ENCODE results near the gene DNAJB8. TPM values are rescaled to one million over a fixed set of nuclear protein-coding genes. Genes with fewer than 3 reads are reported as not detected.

Gene DNAJB8
- total and polyA plus RNA-seq, 2 donors (not counting 1 experiment from before 2014, with no cell fraction given), result not detected

DNA sequence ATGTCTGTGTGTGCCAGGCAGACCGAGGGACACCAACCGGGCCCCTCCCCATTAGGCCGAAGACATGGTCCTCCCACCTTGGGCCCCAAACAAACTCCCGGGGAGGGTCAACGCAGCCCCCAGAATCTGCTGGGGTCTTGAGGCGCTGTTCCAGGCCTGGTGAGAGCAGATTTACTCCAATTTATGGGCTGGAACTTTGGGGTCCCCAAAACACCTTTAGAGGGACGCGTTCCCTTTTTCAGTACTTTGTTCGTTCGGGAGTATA is 23.9 kb upstream of the DNAJB8 start:
- peaks cover 15% of the 10 kb centered on the region for H3K79me2 ChIP-seq (ENCODE audit: control insufficient read depth, insufficient read depth, low read length)
- peak overlapping the region in 3 of 4 experiments; percentile 48 to 76 (median 54) for H3K4me3 ChIP-seq (replicated peaks in 1 of 4; ENCODE audit: control extremely low read depth in 1 of 4, insufficient read depth in 1 of 4, low read depth in 3 of 4, low read length in 4 of 4)
- peak overlapping the region; percentile 74 for H3K27ac ChIP-seq (ENCODE audit: insufficient read depth, low read length)
- H2AFZ ChIP-seq (ENCODE audit: low read length), result no peak overlapping the region
- H4K20me1 ChIP-seq (ENCODE audit: control insufficient read depth, extremely low read depth, insufficient read depth, low read length), result no peaks in the 10 kb centered on the region
- peaks cover 2% of the 10 kb centered on the region for H3K4me1 ChIP-seq (ENCODE audit: control insufficient read depth, extremely low read depth, insufficient read depth, low read length)
- TF ChIP-seq, protein P1, sequence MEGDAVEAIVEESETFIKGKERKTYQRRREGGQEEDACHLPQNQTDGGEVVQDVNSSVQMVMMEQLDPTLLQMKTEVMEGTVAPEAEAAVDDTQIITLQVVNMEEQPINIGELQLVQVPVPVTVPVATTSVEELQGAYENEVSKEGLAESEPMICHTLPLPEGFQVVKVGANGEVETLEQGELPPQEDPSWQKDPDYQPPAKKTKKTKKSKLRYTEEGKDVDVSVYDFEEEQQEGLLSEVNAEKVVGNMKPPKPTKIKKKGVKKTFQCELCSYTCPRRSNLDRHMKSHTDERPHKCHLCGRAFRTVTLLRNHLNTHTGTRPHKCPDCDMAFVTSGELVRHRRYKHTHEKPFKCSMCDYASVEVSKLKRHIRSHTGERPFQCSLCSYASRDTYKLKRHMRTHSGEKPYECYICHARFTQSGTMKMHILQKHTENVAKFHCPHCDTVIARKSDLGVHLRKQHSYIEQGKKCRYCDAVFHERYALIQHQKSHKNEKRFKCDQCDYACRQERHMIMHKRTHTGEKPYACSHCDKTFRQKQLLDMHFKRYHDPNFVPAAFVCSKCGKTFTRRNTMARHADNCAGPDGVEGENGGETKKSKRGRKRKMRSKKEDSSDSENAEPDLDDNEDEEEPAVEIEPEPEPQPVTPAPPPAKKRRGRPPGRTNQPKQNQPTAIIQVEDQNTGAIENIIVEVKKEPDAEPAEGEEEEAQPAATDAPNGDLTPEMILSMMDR (conservative IDR thresholded peaks at IDR 0.05 in 1 of 2, IDR thresholded peaks at IDR 0.05 in 1 of 2; ENCODE audit: low read depth in 1 of 2, low read length in 2 of 2), result no peak
- TF ChIP-seq EZH2 (IDR thresholded peaks at IDR 0.05; ENCODE audit: low read length, missing control alignments), result no peak
- peaks cover 61% of the 10 kb centered on the region for H3K27me3 ChIP-seq (ENCODE audit: control insufficient read depth, insufficient read depth, low read length)
- H3K9me3 ChIP-seq (ENCODE audit: control insufficient read depth, insufficient read depth, low read depth, low read length), result no peaks in the 10 kb centered on the region
- peak overlapping the region; percentile 82 for H3K4me2 ChIP-seq (ENCODE audit: extremely low read depth, insufficient read depth, low read length)
- H3K9ac ChIP-seq (ENCODE audit: insufficient read depth, low read length), result peak overlapping the region; percentile 16
- no peaks in the 10 kb centered on the region for H3K36me3 ChIP-seq (ENCODE audit: control insufficient read depth, insufficient read depth, low read length)
- DNase-seq (ENCODE audit: low read depth in 2 of 2), result no peak

DNA sequence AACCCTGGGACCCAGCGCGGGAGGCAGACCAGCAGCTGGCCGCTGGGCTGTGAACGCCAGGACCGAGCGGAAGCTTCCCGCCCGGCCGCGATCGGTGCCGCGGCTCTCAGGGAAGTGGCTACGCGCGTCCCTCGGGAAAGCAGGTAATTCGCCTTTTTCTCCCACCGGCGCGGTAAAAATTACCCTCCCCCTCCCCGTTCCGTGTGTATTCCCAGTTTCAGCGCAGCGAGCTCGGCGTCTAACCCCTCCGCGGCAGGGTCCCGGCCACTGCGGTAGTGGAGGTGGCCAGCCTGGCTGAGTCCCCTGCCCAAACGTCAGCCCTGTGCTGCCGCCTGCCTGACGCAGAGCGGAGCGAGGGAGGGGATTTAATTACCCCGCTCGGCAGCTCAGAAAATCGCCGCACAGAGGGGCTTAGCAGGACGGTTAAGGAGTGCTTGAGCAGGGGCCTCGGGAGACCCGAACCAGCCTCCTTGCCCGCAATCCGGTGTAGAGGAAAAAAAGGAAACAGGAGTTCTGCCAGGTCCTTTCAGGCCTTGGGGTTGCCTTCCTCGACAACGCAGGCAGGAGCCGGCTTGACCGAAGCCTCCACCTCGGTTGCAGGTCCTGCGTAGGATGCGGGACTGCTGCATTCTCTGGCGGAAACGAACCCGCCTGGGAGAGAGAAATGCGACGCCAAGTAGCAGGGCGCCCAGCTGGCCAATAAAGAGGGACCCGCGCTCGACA is 23.4 kb upstream of the DNAJB8 start:
- Histone ChIP-seq H3K27me3 (ENCODE audit: control insufficient read depth, insufficient read depth, low read length) (peaks cover 58% of the 10 kb centered on the region), H3K4me3 (replicated peaks in 1 of 4; ENCODE audit: control extremely low read depth in 1 of 4, insufficient read depth in 1 of 4, low read depth in 3 of 4, low read length in 4 of 4) (peak overlapping the region; percentile 28 to 76 (median 51)), H2AFZ (ENCODE audit: low read length) (peak overlapping the region; percentile 51), H3K9me3 (ENCODE audit: control insufficient read depth, insufficient read depth, low read depth, low read length) (no peaks in the 10 kb centered on the region), H3K27ac (ENCODE audit: insufficient read depth, low read length) (peak overlapping the region; percentile 74), H3K79me2 (ENCODE audit: control insufficient read depth, insufficient read depth, low read length) (peaks cover 18% of the 10 kb centered on the region), H3K4me2 (ENCODE audit: extremely low read depth, insufficient read depth, low read length) (peak overlapping the region; percentile 82), H3K4me1 (ENCODE audit: control insufficient read depth, extremely low read depth, insufficient read depth, low read length) (peaks cover 6% of the 10 kb centered on the region), H3K36me3 (ENCODE audit: control insufficient read depth, insufficient read depth, low read length) (no peaks in the 10 kb centered on the region), H4K20me1 (ENCODE audit: control insufficient read depth, extremely low read depth, insufficient read depth, low read length) (no peaks in the 10 kb centered on the region), H3K9ac (ENCODE audit: insufficient read depth, low read length) (peak overlapping the region; percentile 72)
- peak in 1 of 2 donors; percentile 56 for DNase-seq (ENCODE audit: low read depth in 2 of 2)
- peak; percentile 91 for TF ChIP-seq EZH2 (IDR thresholded peaks at IDR 0.05; ENCODE audit: low read length, missing control alignments)
- TF ChIP-seq, protein P1 (conservative IDR thresholded peaks at IDR 0.05 in 1 of 2, IDR thresholded peaks at IDR 0.05 in 1 of 2; ENCODE audit: low read depth in 1 of 2, low read length in 2 of 2), result no peak

DNA sequence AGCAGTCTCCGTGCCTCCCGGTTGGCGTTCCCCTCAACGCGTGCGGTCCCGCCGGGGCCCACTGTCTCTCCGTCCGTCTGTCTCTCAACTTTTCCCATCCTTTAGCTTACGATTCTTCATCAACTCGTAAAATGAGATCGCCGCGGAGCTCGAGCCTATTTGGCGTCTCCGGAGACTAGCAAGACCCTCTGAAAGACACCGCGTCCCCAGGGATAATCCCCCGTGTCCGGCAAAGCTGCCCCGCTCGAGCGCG is 22.9 kb upstream of the DNAJB8 start:
- Histone ChIP-seq H4K20me1 (ENCODE audit: control insufficient read depth, extremely low read depth, insufficient read depth, low read length) (no peaks in the 10 kb centered on the region), H3K4me2 (ENCODE audit: extremely low read depth, insufficient read depth, low read length) (peak overlapping the region; percentile 82), H3K9me3 (ENCODE audit: control insufficient read depth, insufficient read depth, low read depth, low read length) (no peaks in the 10 kb centered on the region), H2AFZ (ENCODE audit: low read length) (peak overlapping the region; percentile 51), H3K36me3 (ENCODE audit: control insufficient read depth, insufficient read depth, low read length) (no peaks in the 10 kb centered on the region), H3K27ac (ENCODE audit: insufficient read depth, low read length) (peak overlapping the region; percentile 74), H3K4me3 (replicated peaks in 1 of 4; ENCODE audit: control extremely low read depth in 1 of 4, insufficient read depth in 1 of 4, low read depth in 3 of 4, low read length in 4 of 4) (peak overlapping the region; percentile 28 to 76 (median 51)), H3K4me1 (ENCODE audit: control insufficient read depth, extremely low read depth, insufficient read depth, low read length) (peaks cover 8% of the 10 kb centered on the region), H3K27me3 (ENCODE audit: control insufficient read depth, insufficient read depth, low read length) (peaks cover 55% of the 10 kb centered on the region), H3K79me2 (ENCODE audit: control insufficient read depth, insufficient read depth, low read length) (peaks cover 19% of the 10 kb centered on the region), H3K9ac (ENCODE audit: insufficient read depth, low read length) (peak overlapping the region; percentile 72)
- no peak for DNase-seq (ENCODE audit: low read depth in 2 of 2)
- TF ChIP-seq, protein P1 (conservative IDR thresholded peaks at IDR 0.05 in 1 of 2, IDR thresholded peaks at IDR 0.05 in 1 of 2; ENCODE audit: low read depth in 1 of 2, low read length in 2 of 2), result no peak
- TF ChIP-seq EZH2 (IDR thresholded peaks at IDR 0.05; ENCODE audit: low read length, missing control alignments), result no peak

All from fibroblast of lung (primary cell).